ENCODE measurements around the gene FUT8.
"Not testable (repeated sequence)": the region's sequence is repeated elsewhere in the genome, so short reads cannot be mapped to it uniquely, and the experiment has no call there.

FUT8 gene

GRCh38 chr14:65449647-65450046 is 37.1 kb downstream of the FUT8 start:
- FAIRE-seq (no peak), DNase-seq (ENCODE audit: low spot score) (no peak)

GRCh38 chr14:65453807-65454480 is 41.4 kb downstream of the FUT8 start:
- FAIRE-seq (no peak), DNase-seq (ENCODE audit: low spot score) (no peak)

GRCh38 chr14:65456247-65456646 is 43.7 kb downstream of the FUT8 start:
- DNase-seq (ENCODE audit: low spot score) (no peak), FAIRE-seq (no peak)

GRCh38 chr14:65461730-65462129 is 49.2 kb downstream of the FUT8 start:
- FAIRE-seq: no peak
- DNase-seq (ENCODE audit: low spot score): no peak

- peak; percentile 85 for DNase-seq (ENCODE audit: low spot score)
- FAIRE-seq: peak; percentile 89
These were observed 49.9 kb downstream of the FUT8 start for GRCh38 chr14:65462411-65462810.

- FAIRE-seq (no peak), DNase-seq (ENCODE audit: low spot score) (no peak)
These were observed 53.1 kb downstream of the FUT8 start for GRCh38 chr14:65465584-65465983.

- DNase-seq (ENCODE audit: low spot score); FAIRE-seq: not testable (repeated sequence)
These were observed 55.4 kb downstream of the FUT8 start for GRCh38 chr14:65467926-65468325.

GRCh38 chr14:65469903-65470302 is 57.4 kb downstream of the FUT8 start:
- FAIRE-seq: no peak
- DNase-seq (ENCODE audit: low spot score): no peak

GRCh38 chr14:65470404-65470880 is 57.9 kb downstream of the FUT8 start:
- no peak for DNase-seq (ENCODE audit: low spot score)
- FAIRE-seq: no peak

GRCh38 chr14:65471038-65471878 is 58.7 kb downstream of the FUT8 start:
- DNase-seq (ENCODE audit: low spot score) (peak; percentile 12), FAIRE-seq (peak; percentile 59)

- DNase-seq (ENCODE audit: low spot score): no peak
- no peak for FAIRE-seq
These were observed 59.7 kb downstream of the FUT8 start for GRCh38 chr14:65472189-65472588.

GRCh38 chr14:65476273-65476941 is 63.9 kb downstream of the FUT8 start:
- FAIRE-seq (no peak), DNase-seq (ENCODE audit: low spot score) (no peak)

- DNase-seq (ENCODE audit: low spot score): no peak
- FAIRE-seq: no peak
These were observed 64.4 kb downstream of the FUT8 start for GRCh38 chr14:65476942-65477318.

GRCh38 chr14:65478017-65478416 is 65.5 kb downstream of the FUT8 start:
- no peak for FAIRE-seq
- no peak for DNase-seq (ENCODE audit: low spot score)

GRCh38 chr14:65478596-65478995 is 66.1 kb downstream of the FUT8 start:
- DNase-seq (ENCODE audit: low spot score) (peak; percentile 62), FAIRE-seq (peak; percentile 90)

- DNase-seq (ENCODE audit: low spot score) (no peak), FAIRE-seq (no peak)
These were observed 66.9 kb downstream of the FUT8 start for GRCh38 chr14:65479386-65479785.

- DNase-seq (ENCODE audit: low spot score) (peak; percentile 7), FAIRE-seq (no peak)
These were observed 70.4 kb downstream of the FUT8 start for GRCh38 chr14:65482757-65483438.

- FAIRE-seq (peak; percentile 43), DNase-seq (ENCODE audit: low spot score) (no peak)
These were observed 71.1 kb downstream of the FUT8 start for GRCh38 chr14:65483647-65484046.

- FAIRE-seq (no peak), DNase-seq (ENCODE audit: low spot score) (no peak)
These were observed 73.0 kb downstream of the FUT8 start for GRCh38 chr14:65485516-65485915.

GRCh38 chr14:65486863-65487262 is 74.3 kb downstream of the FUT8 start:
- DNase-seq (ENCODE audit: low spot score) (no peak), FAIRE-seq (no peak)

GRCh38 chr14:65487783-65488494 is 75.4 kb downstream of the FUT8 start:
- FAIRE-seq (no peak), DNase-seq (ENCODE audit: low spot score) (no peak)
